ENCODE data around the gene NELFA. TPM values are rescaled to one million over a fixed set of nuclear protein-coding genes. Genes with fewer than 3 reads are reported as not detected.

The NELFA gene
- total RNA-seq, 1 donor from 2014 or later, result 55.2 TPM

DNA sequence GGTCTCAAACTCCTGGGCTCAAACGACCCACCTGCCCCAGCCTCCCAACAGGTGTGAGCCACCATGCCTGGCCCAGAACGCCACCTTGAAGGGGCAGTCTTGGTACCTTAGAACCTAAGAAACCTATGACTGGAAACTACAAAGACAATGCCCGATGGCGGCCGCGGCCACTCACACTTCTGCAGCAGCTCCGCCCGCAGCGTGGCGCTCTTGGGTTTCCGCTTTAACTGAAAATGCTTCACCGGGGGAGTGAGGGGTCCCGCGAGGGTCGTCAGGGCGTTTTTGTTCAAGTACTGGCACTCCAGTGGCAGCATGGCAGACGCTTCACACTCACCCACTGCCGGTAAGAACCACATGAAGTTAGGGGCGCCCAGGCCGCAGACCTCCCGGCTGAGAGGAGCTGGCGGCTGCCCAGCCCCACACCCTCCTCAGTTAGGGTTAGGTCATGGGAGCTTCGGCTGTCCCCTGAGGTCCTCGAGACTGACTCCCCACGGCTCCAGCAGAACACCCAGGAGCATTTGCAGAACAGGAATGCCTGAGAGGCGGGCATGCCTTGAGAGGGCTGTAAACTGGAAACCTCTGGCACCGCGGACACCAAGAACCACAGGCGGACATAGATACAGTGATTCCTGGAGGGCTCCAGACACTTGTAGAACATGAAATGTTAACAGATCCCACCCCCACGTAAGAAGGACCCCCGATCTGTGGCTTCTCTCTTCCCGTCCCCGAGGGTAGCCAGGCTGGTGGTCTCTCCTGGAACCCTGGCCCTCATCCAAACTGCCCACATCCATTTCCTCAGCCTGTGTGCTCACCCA is 19.0 kb downstream of the NELFA start:
- Mint-ChIP-seq H3K4me1 (no peaks in the 10 kb centered on the region), H3K27me3 (ENCODE audit: low read depth) (no peaks in the 10 kb centered on the region), H3K27ac (ENCODE audit: unreplicated experiment) (peak overlapping the region; percentile 87), H3K9me3 (no peaks in the 10 kb centered on the region), H3K4me3 (no peak overlapping the region), H3K36me3 (ENCODE audit: low read depth) (peaks cover 8% of the 10 kb centered on the region)
- TF ChIP-seq, protein P1, sequence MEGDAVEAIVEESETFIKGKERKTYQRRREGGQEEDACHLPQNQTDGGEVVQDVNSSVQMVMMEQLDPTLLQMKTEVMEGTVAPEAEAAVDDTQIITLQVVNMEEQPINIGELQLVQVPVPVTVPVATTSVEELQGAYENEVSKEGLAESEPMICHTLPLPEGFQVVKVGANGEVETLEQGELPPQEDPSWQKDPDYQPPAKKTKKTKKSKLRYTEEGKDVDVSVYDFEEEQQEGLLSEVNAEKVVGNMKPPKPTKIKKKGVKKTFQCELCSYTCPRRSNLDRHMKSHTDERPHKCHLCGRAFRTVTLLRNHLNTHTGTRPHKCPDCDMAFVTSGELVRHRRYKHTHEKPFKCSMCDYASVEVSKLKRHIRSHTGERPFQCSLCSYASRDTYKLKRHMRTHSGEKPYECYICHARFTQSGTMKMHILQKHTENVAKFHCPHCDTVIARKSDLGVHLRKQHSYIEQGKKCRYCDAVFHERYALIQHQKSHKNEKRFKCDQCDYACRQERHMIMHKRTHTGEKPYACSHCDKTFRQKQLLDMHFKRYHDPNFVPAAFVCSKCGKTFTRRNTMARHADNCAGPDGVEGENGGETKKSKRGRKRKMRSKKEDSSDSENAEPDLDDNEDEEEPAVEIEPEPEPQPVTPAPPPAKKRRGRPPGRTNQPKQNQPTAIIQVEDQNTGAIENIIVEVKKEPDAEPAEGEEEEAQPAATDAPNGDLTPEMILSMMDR (conservative IDR thresholded peaks at IDR 0.05), result no peak
- DNase-seq (ENCODE audit: low read depth, low spot score), result no peak

DNA sequence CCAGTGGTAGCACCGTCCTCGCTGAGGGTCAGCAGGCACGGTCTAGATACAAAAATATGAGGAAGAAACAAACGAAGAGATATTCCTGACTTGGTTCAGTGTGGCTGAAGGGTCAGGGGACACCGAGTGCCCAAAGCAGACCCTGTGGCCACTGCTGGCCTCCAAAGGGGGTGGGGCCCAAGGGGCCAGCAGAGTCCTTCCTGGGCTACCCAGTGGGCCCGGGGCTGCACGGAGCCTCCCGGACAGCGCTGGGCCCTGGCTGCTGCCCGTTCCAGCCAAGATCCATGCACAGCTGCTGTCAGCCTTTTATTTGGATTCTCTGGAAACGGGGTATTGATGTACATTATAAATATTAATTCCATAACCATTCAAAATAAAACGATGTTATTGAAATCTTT is 20.4 kb downstream of the NELFA start:
- H3K27me3 Mint-ChIP-seq (ENCODE audit: low read depth), result no peaks in the 10 kb centered on the region
- DNase-seq (ENCODE audit: low read depth, low spot score), result no peak
- TF ChIP-seq, protein P1 (conservative IDR thresholded peaks at IDR 0.05), result no peak
- H3K4me1 Mint-ChIP-seq, result no peaks in the 10 kb centered on the region
- H3K36me3 Mint-ChIP-seq (ENCODE audit: low read depth), result peaks cover 6% of the 10 kb centered on the region
- H3K4me3 Mint-ChIP-seq, result no peak overlapping the region
- no peak overlapping the region for H3K27ac Mint-ChIP-seq (ENCODE audit: unreplicated experiment)
- H3K9me3 Mint-ChIP-seq, result no peaks in the 10 kb centered on the region

DNA sequence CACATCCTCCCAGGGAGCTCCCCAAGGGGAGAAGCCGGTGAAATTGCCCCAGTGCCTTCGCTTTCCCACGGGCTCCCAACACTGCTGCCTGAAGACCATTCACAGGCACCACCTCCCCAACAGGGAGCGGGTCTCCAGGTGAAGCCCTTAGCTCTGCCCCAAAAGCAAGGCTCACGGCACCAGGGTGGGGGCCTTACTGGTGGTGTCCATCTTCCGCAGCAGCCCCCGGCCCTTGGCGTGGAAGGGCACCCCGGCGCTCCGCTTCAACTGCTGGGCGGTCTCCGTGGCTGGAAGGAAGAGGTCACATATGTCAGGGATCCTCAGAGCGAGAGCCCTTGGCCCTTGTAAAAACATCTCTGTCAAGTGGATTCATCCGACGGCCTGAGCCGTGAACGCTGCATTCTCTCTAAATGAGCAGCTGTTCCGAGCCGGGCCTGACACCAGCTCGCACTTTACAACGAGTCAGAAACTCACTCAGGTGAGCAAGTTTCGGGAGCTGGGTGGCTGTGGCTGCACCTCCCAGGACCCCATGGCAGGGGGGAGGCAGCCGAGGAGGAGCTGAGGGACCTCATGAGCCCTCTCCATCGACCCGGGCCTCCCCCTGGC is 20.9 kb downstream of the NELFA start:
- Mint-ChIP-seq H3K4me3 (peak overlapping the region; percentile 59), H3K27me3 (ENCODE audit: low read depth) (peaks cover under 1% of the 10 kb centered on the region), H3K4me1 (no peaks in the 10 kb centered on the region), H3K9me3 (no peaks in the 10 kb centered on the region), H3K36me3 (ENCODE audit: low read depth) (peaks cover 6% of the 10 kb centered on the region), H3K27ac (ENCODE audit: unreplicated experiment) (no peak overlapping the region)
- no peak for DNase-seq (ENCODE audit: low read depth, low spot score)
- TF ChIP-seq, protein P1 (conservative IDR thresholded peaks at IDR 0.05), result no peak

DNA sequence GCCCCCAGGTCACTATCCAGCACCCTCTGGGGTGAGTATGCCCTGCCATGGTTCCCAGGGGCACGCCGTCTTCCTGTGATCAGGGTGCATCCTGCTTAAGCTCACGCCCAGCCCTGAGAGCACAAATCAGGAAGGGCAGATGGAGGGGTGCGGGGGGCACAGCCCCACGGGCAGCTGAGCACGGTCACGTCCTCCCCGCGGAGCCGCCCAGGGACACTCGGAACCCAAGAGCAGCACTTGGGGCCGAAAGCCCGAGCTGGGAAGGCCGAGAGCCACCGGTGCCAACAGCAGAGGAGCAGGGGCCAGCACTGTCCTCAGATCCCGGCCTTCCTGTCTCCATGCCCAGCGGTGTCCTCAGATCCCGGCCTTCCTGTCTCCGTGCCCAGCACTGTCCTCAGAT is 21.5 kb downstream of the NELFA start:
- peaks cover 10% of the 10 kb centered on the region for H3K36me3 Mint-ChIP-seq (ENCODE audit: low read depth)
- H3K27me3 Mint-ChIP-seq (ENCODE audit: low read depth), result peaks cover 3% of the 10 kb centered on the region
- peak overlapping the region; percentile 59 for H3K4me3 Mint-ChIP-seq
- H3K9me3 Mint-ChIP-seq, result no peaks in the 10 kb centered on the region
- no peak overlapping the region for H3K27ac Mint-ChIP-seq (ENCODE audit: unreplicated experiment)
- DNase-seq (ENCODE audit: low read depth, low spot score), result no peak
- TF ChIP-seq, protein P1 (conservative IDR thresholded peaks at IDR 0.05), result no peak
- H3K4me1 Mint-ChIP-seq, result no peaks in the 10 kb centered on the region

DNA sequence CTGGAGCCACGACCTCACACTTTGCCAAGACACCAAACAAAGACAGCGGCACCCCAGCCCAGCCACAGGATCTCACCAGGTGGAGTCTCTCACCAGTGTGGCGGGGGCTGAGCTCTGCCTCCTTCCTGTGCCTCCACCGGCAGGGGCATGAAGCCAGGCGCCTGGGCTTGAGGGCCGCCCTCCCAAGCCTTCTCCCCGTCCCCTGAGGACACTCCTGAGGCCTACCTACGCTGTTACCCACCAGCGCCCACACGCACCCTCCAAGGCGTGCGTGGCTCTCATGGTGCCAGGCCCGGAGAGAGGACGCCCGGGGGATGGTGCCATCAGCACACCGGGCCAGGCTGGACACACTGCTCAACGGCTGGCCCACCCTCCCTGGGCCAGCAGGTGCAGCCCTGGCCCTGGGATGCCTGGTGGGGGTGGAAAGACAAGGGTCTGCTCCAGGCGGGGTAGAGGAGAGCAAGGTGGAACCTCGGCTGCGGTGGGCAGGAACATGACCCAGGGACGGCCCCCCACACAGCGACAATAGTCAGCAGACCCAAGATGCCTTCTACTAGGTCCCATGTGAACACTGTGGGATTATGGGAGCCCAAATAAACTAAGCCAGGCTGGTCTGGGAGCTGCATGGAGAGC is 22.1 kb downstream of the NELFA start:
- Mint-ChIP-seq H3K27me3 (ENCODE audit: low read depth) (peaks cover 3% of the 10 kb centered on the region), H3K4me3 (no peak overlapping the region), H3K4me1 (no peaks in the 10 kb centered on the region), H3K27ac (ENCODE audit: unreplicated experiment) (no peak overlapping the region), H3K9me3 (no peaks in the 10 kb centered on the region), H3K36me3 (ENCODE audit: low read depth) (peaks cover 12% of the 10 kb centered on the region)
- no peak for DNase-seq (ENCODE audit: low read depth, low spot score)
- TF ChIP-seq, protein P1 (conservative IDR thresholded peaks at IDR 0.05), result no peak
